Activated T-helper 17 cell treated with anti-CD3 and anti-CD28 coated beads, Interleukin-2, amount 50 U/mL, for 72 hours (primary cell): ENCODE measurements around the gene SPTBN5. TPM values are rescaled to one million over a fixed set of nuclear protein-coding genes. Genes with fewer than 3 reads are reported as not detected.
A peak's percentile ranks its signal among the peaks of the same experiment; 100 is the strongest.

Experiments
- ATAC-seq: fragments of 150-1000 bp; cut with Tn5 transposase; replicated peaks from 2 replicates; pipeline ENCODE4 v1.10.0; 2021; ENCODE audit warnings: mild to moderate bottlenecking, moderate library complexity
- H3K27ac Mint-ChIP-seq: one replicate; pipeline ENCODE4 v1.8.0; 2022; ENCODE audit warnings: mixed read lengths
- H3K27me3 Mint-ChIP-seq: one replicate; pipeline ENCODE4 v1.8.0; 2022; ENCODE audit warnings: mixed read lengths
- H3K36me3 Mint-ChIP-seq: one replicate; pipeline ENCODE4 v1.8.0; 2022; ENCODE audit warnings: low read depth, mild to moderate bottlenecking, mixed read lengths
- H3K4me1 Mint-ChIP-seq: one replicate; pipeline ENCODE4 v1.8.0; 2022; ENCODE audit warnings: mixed read lengths
- H3K4me3 Mint-ChIP-seq: one replicate; pipeline ENCODE4 v1.8.0; 2022; ENCODE audit warnings: mild to moderate bottlenecking, mixed read lengths
- H3K9me3 Mint-ChIP-seq: one replicate; pipeline ENCODE4 v1.8.0; 2022; ENCODE audit warnings: mixed read lengths
- total RNA-seq, 2 donors: library from RNA; stranded (reverse); gene quantifications; one replicate each; pipeline ENCODE4 v1.2.3, GENCODE V29; 2022

SPTBN5 gene
- total RNA-seq, 2 donors from 2014 or later, result 2.4 to 4.9 TPM

- peak overlapping the region; percentile 85 for H3K27ac Mint-ChIP-seq
- peak; percentile 49 for ATAC-seq
- H3K27me3 Mint-ChIP-seq, result no peaks in the 10 kb centered on the region
- no peaks in the 10 kb centered on the region for H3K9me3 Mint-ChIP-seq
- peak overlapping the region; percentile 34 for H3K4me3 Mint-ChIP-seq
- H3K36me3 Mint-ChIP-seq, result no peaks in the 10 kb centered on the region
- H3K4me1 Mint-ChIP-seq, result peaks cover 14% of the 10 kb centered on the region
Measured at GRCh38 chr15:41888662-41889253, 5.1 kb downstream of the SPTBN5 start.

GRCh38 chr15:41887893-41888292, 6.0 kb downstream of the SPTBN5 start:
- peaks cover 14% of the 10 kb centered on the region for H3K4me1 Mint-ChIP-seq
- H3K36me3 Mint-ChIP-seq, result no peaks in the 10 kb centered on the region
- ATAC-seq, result no peak
- peak overlapping the region; percentile 46 for H3K27ac Mint-ChIP-seq
- no peak overlapping the region for H3K4me3 Mint-ChIP-seq
- H3K27me3 Mint-ChIP-seq, result no peaks in the 10 kb centered on the region
- no peaks in the 10 kb centered on the region for H3K9me3 Mint-ChIP-seq

- H3K27me3 Mint-ChIP-seq, result no peaks in the 10 kb centered on the region
- no peaks in the 10 kb centered on the region for H3K9me3 Mint-ChIP-seq
- no peak overlapping the region for H3K4me3 Mint-ChIP-seq
- H3K27ac Mint-ChIP-seq, result peak overlapping the region; percentile 46
- H3K36me3 Mint-ChIP-seq, result no peaks in the 10 kb centered on the region
- peaks cover 9% of the 10 kb centered on the region for H3K4me1 Mint-ChIP-seq
- no peak for ATAC-seq
Measured at GRCh38 chr15:41887161-41887560, 6.7 kb downstream of the SPTBN5 start.

GRCh38 chr15:41886741-41887140, 7.1 kb downstream of the SPTBN5 start:
- ATAC-seq, result no peak
- Mint-ChIP-seq H3K27me3 (no peaks in the 10 kb centered on the region), H3K9me3 (no peaks in the 10 kb centered on the region), H3K36me3 (no peaks in the 10 kb centered on the region), H3K4me1 (peaks cover 9% of the 10 kb centered on the region), H3K27ac (no peak overlapping the region), H3K4me3 (no peak overlapping the region)

- peaks cover 14% of the 10 kb centered on the region for H3K4me1 Mint-ChIP-seq
- H3K27ac Mint-ChIP-seq, result no peak overlapping the region
- peaks cover 6% of the 10 kb centered on the region for H3K27me3 Mint-ChIP-seq
- no peaks in the 10 kb centered on the region for H3K36me3 Mint-ChIP-seq
- H3K9me3 Mint-ChIP-seq, result no peaks in the 10 kb centered on the region
- H3K4me3 Mint-ChIP-seq, result no peak overlapping the region
- ATAC-seq, result no peak
Measured at GRCh38 chr15:41885841-41886240, 8.0 kb downstream of the SPTBN5 start.

GRCh38 chr15:41885321-41885720, 8.5 kb downstream of the SPTBN5 start:
- H3K4me1 Mint-ChIP-seq, result peaks cover 14% of the 10 kb centered on the region
- peaks cover 10% of the 10 kb centered on the region for H3K27me3 Mint-ChIP-seq
- no peak overlapping the region for H3K4me3 Mint-ChIP-seq
- H3K36me3 Mint-ChIP-seq, result no peaks in the 10 kb centered on the region
- peak overlapping the region; percentile 41 for H3K27ac Mint-ChIP-seq
- ATAC-seq, result no peak
- no peaks in the 10 kb centered on the region for H3K9me3 Mint-ChIP-seq

- H3K27ac Mint-ChIP-seq, result no peak overlapping the region
- H3K4me3 Mint-ChIP-seq, result no peak overlapping the region
- H3K9me3 Mint-ChIP-seq, result no peaks in the 10 kb centered on the region
- H3K36me3 Mint-ChIP-seq, result no peaks in the 10 kb centered on the region
- H3K27me3 Mint-ChIP-seq, result peaks cover 10% of the 10 kb centered on the region
- H3K4me1 Mint-ChIP-seq, result peaks cover 14% of the 10 kb centered on the region
- ATAC-seq, result no peak
Measured at GRCh38 chr15:41884458-41884857, 9.4 kb downstream of the SPTBN5 start.

- no peaks in the 10 kb centered on the region for H3K9me3 Mint-ChIP-seq
- H3K36me3 Mint-ChIP-seq, result no peaks in the 10 kb centered on the region
- no peak overlapping the region for H3K4me3 Mint-ChIP-seq
- H3K4me1 Mint-ChIP-seq, result peaks cover 9% of the 10 kb centered on the region
- peaks cover 10% of the 10 kb centered on the region for H3K27me3 Mint-ChIP-seq
- H3K27ac Mint-ChIP-seq, result no peak overlapping the region
- no peak for ATAC-seq
Measured at GRCh38 chr15:41883484-41883825, 10.4 kb downstream of the SPTBN5 start.

- ATAC-seq, result no peak
- H3K4me1 Mint-ChIP-seq, result peaks cover 8% of the 10 kb centered on the region
- no peaks in the 10 kb centered on the region for H3K9me3 Mint-ChIP-seq
- no peak overlapping the region for H3K4me3 Mint-ChIP-seq
- no peak overlapping the region for H3K27ac Mint-ChIP-seq
- H3K27me3 Mint-ChIP-seq, result peaks cover 10% of the 10 kb centered on the region
- H3K36me3 Mint-ChIP-seq, result no peaks in the 10 kb centered on the region
Measured at GRCh38 chr15:41882689-41883483, 11.0 kb downstream of the SPTBN5 start.

- Mint-ChIP-seq H3K4me1 (peaks cover 8% of the 10 kb centered on the region), H3K4me3 (no peak overlapping the region), H3K27ac (no peak overlapping the region), H3K9me3 (no peaks in the 10 kb centered on the region), H3K36me3 (no peaks in the 10 kb centered on the region), H3K27me3 (peaks cover 10% of the 10 kb centered on the region)
- ATAC-seq, result peak; percentile 35
Measured at GRCh38 chr15:41881920-41882688, 11.7 kb downstream of the SPTBN5 start.

- H3K27ac Mint-ChIP-seq, result no peak overlapping the region
Measured at GRCh38 chr15:41881550-41881919, 12.3 kb downstream of the SPTBN5 start.

GRCh38 chr15:41881086-41881485, 12.8 kb downstream of the SPTBN5 start:
- Mint-ChIP-seq H3K4me3 (peak overlapping the region; percentile 45), H3K4me1 (peaks cover 8% of the 10 kb centered on the region), H3K9me3 (no peaks in the 10 kb centered on the region), H3K27me3 (peaks cover 10% of the 10 kb centered on the region), H3K36me3 (no peaks in the 10 kb centered on the region), H3K27ac (no peak overlapping the region)
- ATAC-seq, result no peak

More at GRCh38 chr15:41881550-41881919, 12.3 kb downstream of the SPTBN5 start:
- Mint-ChIP-seq H3K4me3 (peak overlapping the region; percentile 45), H3K36me3 (no peaks in the 10 kb centered on the region), H3K4me1 (peaks cover 8% of the 10 kb centered on the region), H3K9me3 (no peaks in the 10 kb centered on the region), H3K27me3 (peaks cover 10% of the 10 kb centered on the region)
- ATAC-seq, result no peak

- Mint-ChIP-seq H3K27me3 (peaks cover 10% of the 10 kb centered on the region), H3K4me1 (peaks cover 5% of the 10 kb centered on the region), H3K36me3 (no peaks in the 10 kb centered on the region), H3K4me3 (no peak overlapping the region), H3K9me3 (no peaks in the 10 kb centered on the region), H3K27ac (no peak overlapping the region)
- no peak for ATAC-seq
Measured at GRCh38 chr15:41880156-41880877, 13.5 kb downstream of the SPTBN5 start.

GRCh38 chr15:41879321-41879845, 14.5 kb downstream of the SPTBN5 start:
- Mint-ChIP-seq H3K36me3 (no peaks in the 10 kb centered on the region), H3K4me3 (no peak overlapping the region), H3K27me3 (peaks cover 10% of the 10 kb centered on the region), H3K27ac (no peak overlapping the region), H3K4me1 (peaks cover 4% of the 10 kb centered on the region), H3K9me3 (no peaks in the 10 kb centered on the region)
- no peak for ATAC-seq
